Measurements from ENCODE around the gene TNP1. TPM values are rescaled to one million over a fixed set of nuclear protein-coding genes. Genes with fewer than 3 reads are reported as not detected.

Gene TNP1
- polyA plus RNA-seq, 1 donor from 2014 or later = not detected

DNA sequence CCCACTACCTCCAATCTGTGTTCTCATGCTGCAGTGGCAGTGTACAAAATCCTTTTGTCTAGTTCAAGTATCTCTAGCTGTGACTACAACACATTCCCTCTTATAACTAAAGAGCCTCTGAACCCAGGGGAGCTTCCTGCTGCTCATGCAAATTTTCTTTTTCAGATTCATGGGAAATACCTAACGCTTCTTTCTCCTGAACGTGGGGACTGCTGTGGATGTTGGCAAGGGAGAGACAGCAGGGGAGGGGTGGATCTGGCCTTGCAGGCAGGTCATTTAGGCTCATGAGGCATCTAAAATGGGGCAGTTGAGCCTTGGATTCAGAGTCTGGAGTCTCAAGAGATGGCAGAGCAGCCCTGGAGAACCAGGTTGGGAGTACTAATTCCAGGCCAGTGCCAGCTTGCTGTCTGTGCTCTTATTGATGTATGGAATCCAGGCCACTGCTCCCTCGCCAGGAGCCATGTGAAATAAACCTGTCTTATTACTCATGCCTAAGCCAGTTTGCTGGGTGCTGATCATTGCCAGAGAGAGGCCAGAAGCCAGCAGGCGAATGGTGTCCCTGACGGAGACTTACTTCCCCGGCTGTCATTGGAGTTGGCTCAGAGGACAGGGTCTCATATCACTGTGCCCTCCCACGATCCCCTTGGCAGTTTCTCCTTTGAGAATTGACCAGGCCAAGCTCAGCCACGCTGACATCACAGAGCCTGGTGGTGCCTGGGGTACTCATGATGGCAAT is 29.2 kb upstream of the TNP1 start:
- Histone ChIP-seq H4K20me1 (ENCODE audit: insufficient read depth) (no peaks in the 10 kb centered on the region), H3K27ac (ENCODE audit: low read length) (no peak overlapping the region), H3K4me3 (ENCODE audit: low read length) (no peak overlapping the region), H3K27me3 (ENCODE audit: insufficient read depth, low read depth, low read length) (no peaks in the 10 kb centered on the region), H3K36me3 (ENCODE audit: insufficient read depth, low read length) (no peaks in the 10 kb centered on the region), H3F3A (ENCODE audit: insufficient read depth, low read length, poor library complexity, severe bottlenecking) (no peaks in the 10 kb centered on the region), H3K79me2 (replicated peaks; ENCODE audit: insufficient read depth, low read length) (no peaks in the 10 kb centered on the region), H2AFZ (ENCODE audit: low read depth, low read length) (no peak overlapping the region), H3K9me2 (ENCODE audit: insufficient read depth, low read length) (no peaks in the 10 kb centered on the region), H3K9ac (ENCODE audit: low read length) (no peak overlapping the region), H3K4me2 (ENCODE audit: low read length) (no peak overlapping the region), H3K9me3 (ENCODE audit: low read length) (peaks cover 3% of the 10 kb centered on the region)
- TF ChIP-seq POLR2AphosphoS5 (IDR thresholded peaks at IDR 0.05) (no peak), TAF1 (IDR thresholded peaks at IDR 0.05; ENCODE audit: low read depth) (no peak), EP300 (conservative IDR thresholded peaks at IDR 0.05; ENCODE audit: poor library complexity, severe bottlenecking) (no peak), SMC3 (conservative IDR thresholded peaks at IDR 0.05; ENCODE audit: poor library complexity) (no peak), RAD21 (conservative IDR thresholded peaks at IDR 0.05) (no peak), MXI1 (conservative IDR thresholded peaks at IDR 0.05; ENCODE audit: poor library complexity, severe bottlenecking) (no peak), EZH2 (IDR thresholded peaks at IDR 0.05; ENCODE audit: borderline replicate concordance, insufficient read depth, low read length, poor library complexity, severe bottlenecking) (no peak)
- TF ChIP-seq, protein P1, sequence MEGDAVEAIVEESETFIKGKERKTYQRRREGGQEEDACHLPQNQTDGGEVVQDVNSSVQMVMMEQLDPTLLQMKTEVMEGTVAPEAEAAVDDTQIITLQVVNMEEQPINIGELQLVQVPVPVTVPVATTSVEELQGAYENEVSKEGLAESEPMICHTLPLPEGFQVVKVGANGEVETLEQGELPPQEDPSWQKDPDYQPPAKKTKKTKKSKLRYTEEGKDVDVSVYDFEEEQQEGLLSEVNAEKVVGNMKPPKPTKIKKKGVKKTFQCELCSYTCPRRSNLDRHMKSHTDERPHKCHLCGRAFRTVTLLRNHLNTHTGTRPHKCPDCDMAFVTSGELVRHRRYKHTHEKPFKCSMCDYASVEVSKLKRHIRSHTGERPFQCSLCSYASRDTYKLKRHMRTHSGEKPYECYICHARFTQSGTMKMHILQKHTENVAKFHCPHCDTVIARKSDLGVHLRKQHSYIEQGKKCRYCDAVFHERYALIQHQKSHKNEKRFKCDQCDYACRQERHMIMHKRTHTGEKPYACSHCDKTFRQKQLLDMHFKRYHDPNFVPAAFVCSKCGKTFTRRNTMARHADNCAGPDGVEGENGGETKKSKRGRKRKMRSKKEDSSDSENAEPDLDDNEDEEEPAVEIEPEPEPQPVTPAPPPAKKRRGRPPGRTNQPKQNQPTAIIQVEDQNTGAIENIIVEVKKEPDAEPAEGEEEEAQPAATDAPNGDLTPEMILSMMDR (IDR thresholded peaks at IDR 0.05; ENCODE audit: poor library complexity, severe bottlenecking) = no peak
- TF ChIP-seq, protein P2, sequence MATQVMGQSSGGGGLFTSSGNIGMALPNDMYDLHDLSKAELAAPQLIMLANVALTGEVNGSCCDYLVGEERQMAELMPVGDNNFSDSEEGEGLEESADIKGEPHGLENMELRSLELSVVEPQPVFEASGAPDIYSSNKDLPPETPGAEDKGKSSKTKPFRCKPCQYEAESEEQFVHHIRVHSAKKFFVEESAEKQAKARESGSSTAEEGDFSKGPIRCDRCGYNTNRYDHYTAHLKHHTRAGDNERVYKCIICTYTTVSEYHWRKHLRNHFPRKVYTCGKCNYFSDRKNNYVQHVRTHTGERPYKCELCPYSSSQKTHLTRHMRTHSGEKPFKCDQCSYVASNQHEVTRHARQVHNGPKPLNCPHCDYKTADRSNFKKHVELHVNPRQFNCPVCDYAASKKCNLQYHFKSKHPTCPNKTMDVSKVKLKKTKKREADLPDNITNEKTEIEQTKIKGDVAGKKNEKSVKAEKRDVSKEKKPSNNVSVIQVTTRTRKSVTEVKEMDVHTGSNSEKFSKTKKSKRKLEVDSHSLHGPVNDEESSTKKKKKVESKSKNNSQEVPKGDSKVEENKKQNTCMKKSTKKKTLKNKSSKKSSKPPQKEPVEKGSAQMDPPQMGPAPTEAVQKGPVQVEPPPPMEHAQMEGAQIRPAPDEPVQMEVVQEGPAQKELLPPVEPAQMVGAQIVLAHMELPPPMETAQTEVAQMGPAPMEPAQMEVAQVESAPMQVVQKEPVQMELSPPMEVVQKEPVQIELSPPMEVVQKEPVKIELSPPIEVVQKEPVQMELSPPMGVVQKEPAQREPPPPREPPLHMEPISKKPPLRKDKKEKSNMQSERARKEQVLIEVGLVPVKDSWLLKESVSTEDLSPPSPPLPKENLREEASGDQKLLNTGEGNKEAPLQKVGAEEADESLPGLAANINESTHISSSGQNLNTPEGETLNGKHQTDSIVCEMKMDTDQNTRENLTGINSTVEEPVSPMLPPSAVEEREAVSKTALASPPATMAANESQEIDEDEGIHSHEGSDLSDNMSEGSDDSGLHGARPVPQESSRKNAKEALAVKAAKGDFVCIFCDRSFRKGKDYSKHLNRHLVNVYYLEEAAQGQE (IDR thresholded peaks at IDR 0.05; ENCODE audit: borderline replicate concordance) = no peak

DNA sequence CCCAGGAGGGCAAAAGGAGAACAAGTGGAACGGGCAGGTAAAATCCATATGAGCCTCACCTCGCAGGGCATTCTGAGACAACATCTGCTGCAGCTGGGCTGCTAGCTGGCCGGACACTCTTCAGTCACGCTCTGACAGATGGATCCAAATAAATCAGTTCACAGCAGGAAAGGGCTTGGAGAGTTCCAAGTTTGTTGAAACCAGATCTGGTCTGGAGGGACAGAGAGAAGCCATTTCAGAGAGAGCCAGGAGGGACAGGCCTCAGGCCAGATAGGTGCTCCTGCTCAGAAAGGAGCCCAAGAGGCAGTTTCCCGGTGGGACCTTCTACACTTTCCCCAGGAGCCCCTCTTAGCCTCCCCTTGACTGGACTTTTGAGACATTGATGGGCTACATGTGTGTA is 28.2 kb upstream of the TNP1 start:
- Histone ChIP-seq H3K27me3 (ENCODE audit: insufficient read depth, low read depth, low read length) (no peaks in the 10 kb centered on the region), H3K9me3 (ENCODE audit: low read length) (peaks cover 3% of the 10 kb centered on the region), H3K9me2 (ENCODE audit: insufficient read depth, low read length) (no peaks in the 10 kb centered on the region), H3K36me3 (ENCODE audit: insufficient read depth, low read length) (no peaks in the 10 kb centered on the region), H3K9ac (ENCODE audit: low read length) (no peak overlapping the region), H2AFZ (ENCODE audit: low read depth, low read length) (no peak overlapping the region), H3K27ac (ENCODE audit: low read length) (no peak overlapping the region), H3K4me2 (ENCODE audit: low read length) (no peak overlapping the region), H3K4me3 (ENCODE audit: low read length) (no peak overlapping the region), H4K20me1 (ENCODE audit: insufficient read depth) (no peaks in the 10 kb centered on the region), H3F3A (ENCODE audit: insufficient read depth, low read length, poor library complexity, severe bottlenecking) (no peaks in the 10 kb centered on the region), H3K79me2 (replicated peaks; ENCODE audit: insufficient read depth, low read length) (no peaks in the 10 kb centered on the region)
- TF ChIP-seq EZH2 (IDR thresholded peaks at IDR 0.05; ENCODE audit: borderline replicate concordance, insufficient read depth, low read length, poor library complexity, severe bottlenecking) = no peak
- TF ChIP-seq, protein P1 (IDR thresholded peaks at IDR 0.05; ENCODE audit: poor library complexity, severe bottlenecking) = no peak
- TF ChIP-seq EP300 (conservative IDR thresholded peaks at IDR 0.05; ENCODE audit: poor library complexity, severe bottlenecking) = no peak
- TF ChIP-seq, protein P2 (IDR thresholded peaks at IDR 0.05; ENCODE audit: borderline replicate concordance) = no peak
- TF ChIP-seq SMC3 (conservative IDR thresholded peaks at IDR 0.05; ENCODE audit: poor library complexity) = no peak

Measured in neural cell (in vitro differentiated cells).